Measurements from ENCODE around the gene GJB3.
"Not testable (repeated sequence)": the region's sequence is repeated elsewhere in the genome, so short reads cannot be mapped to it uniquely, and the experiment has no call there.

Gene GJB3

GRCh38 chr1:34754964-34755637, 25.9 kb upstream of the GJB3 start, which contains the start of gene GJB5:
TSS of gene GJB5 (plus strand) at chr1:34755047. CDS start at chr1:34757331, 2,284 bp downstream.
- H3K4me1 Mint-ChIP-seq = no peaks in the 10 kb centered on the region
- H3K27me3 Mint-ChIP-seq = peaks cover 1% of the 10 kb centered on the region

GRCh38 chr1:34755961-34756360, 25.1 kb upstream of the GJB3 start:
- Mint-ChIP-seq H3K9me3 (no peaks in the 10 kb centered on the region), H3K4me3 (no peak overlapping the region), H3K36me3 (no peaks in the 10 kb centered on the region), H3K27ac (no peak overlapping the region), H3K27me3 (peaks cover 1% of the 10 kb centered on the region), H3K4me1 (no peaks in the 10 kb centered on the region)

More at GRCh38 chr1:34754964-34755637, 25.9 kb upstream of the GJB3 start, which contains the start of gene GJB5:
- H3K36me3 Mint-ChIP-seq = no peaks in the 10 kb centered on the region
- H3K4me3 Mint-ChIP-seq = no peak within 1 kb of the TSS
- H3K27ac Mint-ChIP-seq = no peak within 1 kb of the TSS
- no peaks in the 10 kb centered on the region for H3K9me3 Mint-ChIP-seq

GRCh38 chr1:34757386-34757785, 23.6 kb upstream of the GJB3 start:
- no peaks in the 10 kb centered on the region for H3K36me3 Mint-ChIP-seq
- no peaks in the 10 kb centered on the region for H3K4me1 Mint-ChIP-seq
- no peak overlapping the region for H3K27ac Mint-ChIP-seq

DNA sequence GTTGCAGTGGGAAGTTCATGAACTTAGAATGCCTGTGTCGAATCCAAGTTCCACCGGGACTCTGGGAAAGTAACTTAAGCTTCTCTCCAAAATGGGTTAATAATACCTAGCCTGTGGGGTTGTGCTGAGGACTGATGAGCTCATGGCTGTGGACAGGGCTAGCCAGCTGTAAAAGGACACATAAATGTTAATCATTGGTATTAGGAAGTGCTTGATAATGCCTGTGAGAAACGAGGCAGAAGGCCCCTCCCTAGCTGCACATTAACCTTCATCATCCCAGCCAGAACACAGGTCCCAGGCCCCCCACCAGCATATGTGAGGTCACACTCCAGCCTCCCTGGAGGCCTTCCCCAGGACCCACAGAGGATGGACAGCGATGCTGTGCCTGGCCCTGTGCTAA, 22.3 kb upstream of the GJB3 start:
- Mint-ChIP-seq H3K4me1 (no peaks in the 10 kb centered on the region), H3K27ac (no peak overlapping the region), H3K9me3 (no peaks in the 10 kb centered on the region), H3K36me3 (no peaks in the 10 kb centered on the region), H3K27me3 (peaks cover 2% of the 10 kb centered on the region), H3K4me3 (no peak overlapping the region)

More at GRCh38 chr1:34757386-34757785, 23.6 kb upstream of the GJB3 start:
- no peak overlapping the region for H3K4me3 Mint-ChIP-seq
- H3K27me3 Mint-ChIP-seq = peaks cover 2% of the 10 kb centered on the region
- H3K9me3 Mint-ChIP-seq = no peaks in the 10 kb centered on the region

GRCh38 chr1:34759503-34760357, 21.3 kb upstream of the GJB3 start, which contains the start of gene GJB4:
TSS of gene GJB4 (plus strand) at chr1:34759740. CDS start at chr1:34761255, 1,515 bp downstream.
- Mint-ChIP-seq H3K4me3 (no peak within 1 kb of the TSS), H3K4me1 (no peaks in the 10 kb centered on the region), H3K36me3 (no peaks in the 10 kb centered on the region), H3K27me3 (peaks cover 2% of the 10 kb centered on the region), H3K9me3 (no peaks in the 10 kb centered on the region), H3K27ac (no peak within 1 kb of the TSS)

GRCh38 chr1:34761176-34761761, 19.7 kb upstream of the GJB3 start:
- Mint-ChIP-seq H3K27ac (no peak overlapping the region), H3K9me3 (no peaks in the 10 kb centered on the region), H3K27me3 (peaks cover 2% of the 10 kb centered on the region), H3K4me1 (no peaks in the 10 kb centered on the region), H3K36me3 (no peaks in the 10 kb centered on the region), H3K4me3 (no peak overlapping the region)

- Mint-ChIP-seq H3K4me3 (no peak overlapping the region), H3K27me3 (peaks cover 2% of the 10 kb centered on the region), H3K9me3 (no peaks in the 10 kb centered on the region), H3K27ac (no peak overlapping the region), H3K4me1 (no peaks in the 10 kb centered on the region), H3K36me3 (no peaks in the 10 kb centered on the region)
Measured at GRCh38 chr1:34761776-34762307, 19.2 kb upstream of the GJB3 start.

GRCh38 chr1:34762474-34763141, 18.4 kb upstream of the GJB3 start:
- Mint-ChIP-seq H3K4me1 (no peaks in the 10 kb centered on the region), H3K4me3 (no peak overlapping the region), H3K9me3 (no peaks in the 10 kb centered on the region), H3K36me3 (no peaks in the 10 kb centered on the region), H3K27ac (no peak overlapping the region), H3K27me3 (peaks cover 2% of the 10 kb centered on the region)

GRCh38 chr1:34763142-34763781, 17.8 kb upstream of the GJB3 start:
- H3K36me3 Mint-ChIP-seq = no peaks in the 10 kb centered on the region

GRCh38 chr1:34768856-34769255, 12.2 kb upstream of the GJB3 start:
- Mint-ChIP-seq H3K4me1 (no peaks in the 10 kb centered on the region), H3K27ac (no peak overlapping the region), H3K9me3 (no peaks in the 10 kb centered on the region), H3K36me3 (no peaks in the 10 kb centered on the region), H3K27me3 (no peaks in the 10 kb centered on the region), H3K4me3 (no peak overlapping the region)

More at GRCh38 chr1:34763142-34763781, 17.8 kb upstream of the GJB3 start:
- Mint-ChIP-seq H3K4me1 (no peaks in the 10 kb centered on the region), H3K4me3 (no peak overlapping the region), H3K27me3 (peaks cover 1% of the 10 kb centered on the region), H3K9me3 (no peaks in the 10 kb centered on the region), H3K27ac (no peak overlapping the region)

- Mint-ChIP-seq H3K27me3 (no peaks in the 10 kb centered on the region), H3K36me3 (no peaks in the 10 kb centered on the region), H3K4me3 (no peak overlapping the region), H3K27ac (no peak overlapping the region), H3K4me1 (no peaks in the 10 kb centered on the region), H3K9me3 (no peaks in the 10 kb centered on the region)
Measured at GRCh38 chr1:34770891-34771504, 10.0 kb upstream of the GJB3 start.

- Mint-ChIP-seq H3K4me1 (no peaks in the 10 kb centered on the region), H3K27ac (no peak overlapping the region), H3K9me3 (no peaks in the 10 kb centered on the region), H3K36me3 (no peaks in the 10 kb centered on the region), H3K4me3 (no peak overlapping the region), H3K27me3 (no peaks in the 10 kb centered on the region)
Measured at GRCh38 chr1:34771573-34772371, 9.2 kb upstream of the GJB3 start.

- H3K4me3 Mint-ChIP-seq, H3K9me3 Mint-ChIP-seq, H3K36me3 Mint-ChIP-seq, H3K27me3 Mint-ChIP-seq, H3K4me1 Mint-ChIP-seq, H3K27ac Mint-ChIP-seq: not testable (repeated sequence)
Measured at GRCh38 chr1:34773114-34773513, 7.9 kb upstream of the GJB3 start.

- peaks cover 14% of the 10 kb centered on the region for H3K27me3 Mint-ChIP-seq
- no peaks in the 10 kb centered on the region for H3K4me1 Mint-ChIP-seq
- no peaks in the 10 kb centered on the region for H3K36me3 Mint-ChIP-seq
- no peak overlapping the region for H3K27ac Mint-ChIP-seq
- no peaks in the 10 kb centered on the region for H3K9me3 Mint-ChIP-seq
- no peak overlapping the region for H3K4me3 Mint-ChIP-seq
Measured at GRCh38 chr1:34774957-34775356, 6.1 kb upstream of the GJB3 start.
